Right lobe of liver (tissue), 6 donors: Measurements from ENCODE around the gene TTC7B. TPM values are rescaled to one million over a fixed set of nuclear protein-coding genes. Genes with fewer than 3 reads are reported as not detected.

ENCODE experiments used
- ATAC-seq, 4 donors: fragments of 200-7000 bp; cut with Tn5 transposase; one replicate each; pipeline ENCODE4 v1.9.1; 2020; ENCODE audit warnings: mild to moderate bottlenecking in 4 of 4, moderate library complexity in 4 of 4
- DNase-seq, 3 donors: peaks; one replicate each; pipeline ENCODE4 v3.0.0-alpha.2; 2020
- H3K27ac ChIP-seq, 3 donors: fragments of 200-600 bp; one replicate each; pipeline ENCODE4 v1.8.0; 2022
- H3K27me3 ChIP-seq, 2 donors: fragments of 200-600 bp; one replicate each; pipeline ENCODE4 v1.8.0; 2022
- H3K36me3 ChIP-seq, 4 donors: fragments of 200-600 bp; sonication (generic) in 1 of 4; one replicate each; pipeline versions ENCODE4 v1.5.1 to v1.8.0; 2017 to 2022; ENCODE audit warnings: control low read depth in 1 of 4
- H3K4me1 ChIP-seq, 4 donors: fragments of 200-600 bp; sonication (generic) in 1 of 4; one replicate each; pipeline versions ENCODE4 v1.5.1 to v1.8.0; 2017 to 2022; ENCODE audit warnings: control low read depth in 1 of 4
- H3K4me3 ChIP-seq, 3 donors: fragments of 200-600 bp; one replicate each; pipeline ENCODE4 v1.8.0; 2022
- H3K9me3 ChIP-seq, 4 donors: fragments of 200-600 bp; sonication (generic) in 1 of 4; one replicate each; pipeline versions ENCODE4 v1.5.1 to v1.8.0; 2017 to 2022; ENCODE audit warnings: control low read depth in 1 of 4
- POLR2A ChIP-seq: fragments of 450-650 bp; IDR thresholded peaks from one replicate; pipeline ENCODE4 v1.6.1; 2017; ENCODE audit warnings: antibody characterized with exemption, mild to moderate bottlenecking
- WGBS: methylation state at CpG from one replicate; pipeline ENCODE4 v1.1.6; 2018; ENCODE audit warnings: low coverage, low lambda C conversion rate; ENCODE audit not compliant: insufficient coverage; ENCODE audit errors: missing lambda C conversion rate; 5-methylcytosine and 5-hydroxymethylcytosine counted together
- intact Hi-C, 2 donors: fragments of 100-400 bp; cut with DNase I; formaldehyde crosslinking; loops; one replicate each; pipeline versions ENCODE4 v1.11.2 to v1.14.1; 2022
- total RNA-seq, 6 experiments: library from RNA; depleted of rRNA in 2 of 6; stranded (reverse); fragments of >200 nt in 2 of 6; fragmentation: NEBNext Ultra II Directional in 3 of 6; extraction: Animal tissue kit (Norgen Biotek cat#: 25700) in 3 of 6; gene quantifications; one replicate each; pipeline versions ENCODE4 v1.1.0 to v1.2.4, GENCODE V29; 2016 to 2023
- TF ChIP-seq, protein P1 (sequence below), 4 donors: fragments of 200-600 bp in 3 of 4; fragments of 450-650 bp in 1 of 4; IDR thresholded peaks; one replicate each; pipeline versions ENCODE4 v1.5.1 to v1.8.0; 2016 to 2022; ENCODE audit warnings: antibody characterized with exemption in 4 of 4, mild to moderate bottlenecking in 2 of 4
- donor health status: DM: no; HTN: yes; CAD: no.
- donor health status: DM: no; HTN: no; CAD: no.
- donor health status: DM: no; HTN: no; CAD: no.
- donor health status: DM: no; HTN: yes; CAD: no.
- donor health status: DM: no; HTN: yes; CAD: no.

TTC7B gene
- total RNA-seq, 6 experiments from 2014 or later, result 18.4 to 56.1 (median 37.5) TPM

DNA sequence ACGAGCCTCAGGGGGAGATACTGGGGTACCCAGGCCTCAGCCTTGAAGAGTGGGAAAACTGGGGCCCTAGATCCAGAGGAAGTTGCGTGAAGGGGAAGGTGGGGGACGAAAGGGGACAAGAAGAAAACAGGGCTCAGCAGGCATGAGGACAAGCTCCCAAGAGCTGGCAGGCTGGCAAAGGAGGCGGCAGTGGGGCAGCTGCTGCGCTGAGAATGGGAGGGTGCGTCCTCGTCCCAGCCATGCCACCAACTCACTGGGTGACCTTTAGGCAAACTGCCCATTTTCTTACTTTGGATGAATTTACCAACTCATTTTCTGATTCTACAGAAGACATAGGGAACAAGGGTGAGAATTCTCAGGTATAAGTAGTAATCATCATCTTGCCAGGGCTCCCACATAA lies 133.6 kb downstream of the TTC7B start:
- H3K27ac ChIP-seq, result no peak overlapping the region
- no peak overlapping the region for H3K4me3 ChIP-seq
- H3K36me3 ChIP-seq, result no peaks in the 10 kb centered on the region
- WGBS, result 89% methylated on average over 6 of the region's 7 CpGs
- ATAC-seq (no peak), DNase-seq (no peak)
- no peaks in the 10 kb centered on the region for H3K9me3 ChIP-seq
- no peaks in the 10 kb centered on the region for H3K4me1 ChIP-seq
- H3K27me3 ChIP-seq, result no peaks in the 10 kb centered on the region
- intact Hi-C loops, result no loop called here
- TF ChIP-seq POLR2A, result no peak
- TF ChIP-seq, protein P1, sequence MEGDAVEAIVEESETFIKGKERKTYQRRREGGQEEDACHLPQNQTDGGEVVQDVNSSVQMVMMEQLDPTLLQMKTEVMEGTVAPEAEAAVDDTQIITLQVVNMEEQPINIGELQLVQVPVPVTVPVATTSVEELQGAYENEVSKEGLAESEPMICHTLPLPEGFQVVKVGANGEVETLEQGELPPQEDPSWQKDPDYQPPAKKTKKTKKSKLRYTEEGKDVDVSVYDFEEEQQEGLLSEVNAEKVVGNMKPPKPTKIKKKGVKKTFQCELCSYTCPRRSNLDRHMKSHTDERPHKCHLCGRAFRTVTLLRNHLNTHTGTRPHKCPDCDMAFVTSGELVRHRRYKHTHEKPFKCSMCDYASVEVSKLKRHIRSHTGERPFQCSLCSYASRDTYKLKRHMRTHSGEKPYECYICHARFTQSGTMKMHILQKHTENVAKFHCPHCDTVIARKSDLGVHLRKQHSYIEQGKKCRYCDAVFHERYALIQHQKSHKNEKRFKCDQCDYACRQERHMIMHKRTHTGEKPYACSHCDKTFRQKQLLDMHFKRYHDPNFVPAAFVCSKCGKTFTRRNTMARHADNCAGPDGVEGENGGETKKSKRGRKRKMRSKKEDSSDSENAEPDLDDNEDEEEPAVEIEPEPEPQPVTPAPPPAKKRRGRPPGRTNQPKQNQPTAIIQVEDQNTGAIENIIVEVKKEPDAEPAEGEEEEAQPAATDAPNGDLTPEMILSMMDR (IDR thresholded peaks at IDR 0.05), result no peak

DNA sequence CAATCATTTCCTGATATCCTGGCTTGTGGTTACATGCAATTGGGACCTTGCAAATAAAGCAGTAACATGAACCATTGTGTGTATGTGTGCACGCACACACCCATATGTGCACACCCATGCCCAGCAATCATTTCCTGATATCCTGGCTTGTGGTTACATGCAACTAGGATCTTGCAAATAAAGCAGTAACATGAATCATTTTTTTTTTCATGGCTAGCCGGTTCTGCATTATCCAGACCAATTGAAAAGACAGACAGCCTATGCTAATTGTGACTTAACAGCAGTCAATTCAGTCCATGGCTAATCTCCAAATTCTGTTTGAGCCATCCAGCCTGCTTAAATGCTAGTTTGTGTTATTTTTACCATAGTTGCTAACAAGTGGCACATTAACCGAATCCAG lies 134.3 kb downstream of the TTC7B start:
- ATAC-seq, result no peak
- H3K36me3 ChIP-seq, result no peaks in the 10 kb centered on the region
- intact Hi-C loops, result no loop called here
- no peak overlapping the region for H3K4me3 ChIP-seq
- no peak for DNase-seq
- no peak overlapping the region for H3K27ac ChIP-seq
- 93% methylated on average over 3 of the region's 3 CpGs for WGBS
- H3K9me3 ChIP-seq, result no peaks in the 10 kb centered on the region
- no peak for TF ChIP-seq POLR2A
- TF ChIP-seq, protein P1 (IDR thresholded peaks at IDR 0.05), result no peak
- no peaks in the 10 kb centered on the region for H3K27me3 ChIP-seq
- no peaks in the 10 kb centered on the region for H3K4me1 ChIP-seq

DNA sequence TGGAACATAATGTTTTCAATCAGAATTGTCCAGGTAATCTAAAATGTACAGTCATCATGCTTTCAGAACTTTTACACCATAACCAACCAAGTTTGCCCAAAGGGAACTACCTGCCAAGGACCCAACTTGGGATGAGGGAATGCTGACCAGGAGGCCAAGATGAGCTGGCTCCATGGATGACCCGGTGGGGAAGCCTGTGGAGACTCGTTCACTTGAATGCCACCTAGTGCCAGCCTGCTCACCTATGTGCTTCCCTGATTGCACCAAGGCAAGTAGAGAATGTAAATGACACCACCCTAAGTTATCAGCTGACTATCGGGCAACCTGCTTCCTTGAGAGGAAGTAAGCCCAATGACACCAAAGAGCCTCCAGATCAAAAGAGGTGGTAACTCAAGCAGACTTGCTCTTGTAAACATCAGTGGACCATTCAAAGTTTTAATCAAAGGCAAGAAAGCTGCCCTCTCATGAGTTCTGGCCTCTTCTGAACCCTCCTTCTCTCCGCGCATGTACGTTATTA lies 137.3 kb downstream of the TTC7B start:
- intact Hi-C loops, result no loop called here
- TF ChIP-seq, protein P1 (IDR thresholded peaks at IDR 0.05), result no peak
- TF ChIP-seq POLR2A, result no peak
- DNase-seq, result no peak
- H3K4me3 ChIP-seq, result no peak overlapping the region
- ATAC-seq, result no peak
- H3K27ac ChIP-seq, result no peak overlapping the region
- whole genome bisulfite sequencing, result 94% methylated on average over 5 of the region's 6 CpGs
- H3K4me1 ChIP-seq, result no peaks in the 10 kb centered on the region
- H3K9me3 ChIP-seq, result no peaks in the 10 kb centered on the region
- H3K27me3 ChIP-seq, result no peaks in the 10 kb centered on the region
- H3K36me3 ChIP-seq, result no peaks in the 10 kb centered on the region

DNA sequence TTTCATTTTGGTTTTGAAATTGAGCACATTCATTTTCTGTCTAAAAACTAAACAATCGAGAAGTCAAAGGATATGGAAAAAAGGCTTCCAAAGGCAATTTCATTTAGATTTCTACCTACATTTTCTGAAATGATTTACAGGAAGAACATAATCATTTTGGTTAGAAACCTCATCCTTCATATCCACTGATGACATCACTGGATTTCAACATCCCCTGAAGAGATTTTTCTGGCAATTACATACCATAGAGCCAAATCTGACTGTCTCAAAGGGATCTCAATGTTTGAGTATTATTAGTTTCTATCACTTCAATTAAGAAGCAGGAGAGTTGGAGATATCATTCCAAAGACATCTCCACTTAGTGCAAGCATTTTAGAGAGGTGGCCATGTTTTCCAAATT lies 137.8 kb downstream of the TTC7B start:
- H3K36me3 ChIP-seq, result no peaks in the 10 kb centered on the region
- DNase-seq (no peak), ATAC-seq (no peak)
- H3K4me1 ChIP-seq, result no peaks in the 10 kb centered on the region
- TF ChIP-seq, protein P1 (IDR thresholded peaks at IDR 0.05), result no peak
- no peak for TF ChIP-seq POLR2A
- H3K27ac ChIP-seq, result no peak overlapping the region
- no peaks in the 10 kb centered on the region for H3K27me3 ChIP-seq
- 100% methylated on average over 1 of the region's 1 CpG for WGBS
- H3K9me3 ChIP-seq, result no peaks in the 10 kb centered on the region
- H3K4me3 ChIP-seq, result no peak overlapping the region
- intact Hi-C loops, result no loop called here
